ENCODE results near the gene TEDDM1.
"Not testable (repeated sequence)": the region's sequence is repeated elsewhere in the genome, so short reads cannot be mapped to it uniquely, and the experiment has no call there.

Gene TEDDM1, protein sequence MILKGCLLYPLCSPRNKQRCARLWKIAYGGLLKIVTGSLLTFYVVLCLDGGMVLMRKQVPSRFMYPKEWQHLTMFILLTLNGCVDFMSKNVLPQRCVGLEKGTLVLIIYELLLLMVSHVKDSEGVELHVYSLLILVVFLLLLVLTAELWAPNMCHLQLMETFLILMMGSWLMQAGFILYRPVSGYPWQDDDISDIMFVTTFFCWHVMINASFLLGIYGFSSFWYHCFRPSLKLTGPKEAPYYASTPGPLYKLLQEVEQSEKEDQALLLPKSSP

DNA sequence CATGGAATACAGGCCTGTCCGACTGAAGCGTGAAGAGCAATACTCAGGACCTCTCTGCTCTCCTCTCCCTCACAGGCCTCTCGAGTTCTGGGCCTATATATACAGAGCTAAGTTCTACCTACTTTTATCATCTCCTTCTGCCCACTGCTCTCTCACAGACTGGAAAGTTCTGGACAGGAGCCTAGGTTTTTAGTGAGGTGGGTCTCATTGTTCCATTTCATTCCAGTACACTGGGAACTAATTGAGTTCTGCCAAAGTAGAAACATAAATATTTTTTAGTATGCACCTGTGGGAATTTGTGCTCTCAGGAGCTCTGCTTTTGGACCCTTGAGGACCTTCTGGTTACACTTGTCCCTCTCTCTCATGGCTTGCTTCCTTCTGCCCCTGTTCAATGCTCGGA, at the start of gene TEDDM1:
Gene TEDDM1 (minus strand): TSS at position 101 of the 400 bp plus-strand sequence. CDS start 182 bp downstream, outside the sequence.
- no peak for DNase-seq

DNA sequence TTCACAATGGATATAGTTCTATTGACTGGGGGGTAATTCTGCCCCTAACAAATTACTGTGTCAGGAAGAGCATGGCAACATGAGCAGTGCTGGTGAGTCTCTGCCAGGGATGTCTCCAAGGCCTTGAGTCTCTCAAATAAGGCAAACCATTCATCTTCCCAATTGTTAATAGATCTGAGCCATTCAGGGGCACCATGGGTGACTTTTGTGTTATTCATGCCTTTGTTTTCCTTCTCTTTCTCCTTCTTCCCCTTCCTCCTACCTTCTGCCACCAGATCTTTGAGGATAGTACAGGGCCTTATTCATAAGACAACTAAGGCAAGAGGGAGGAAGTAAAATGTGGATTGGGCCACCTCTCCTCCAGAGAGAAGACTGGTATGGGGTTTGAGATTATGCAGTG, 49.6 kb upstream of the TEDDM1 start, which contains the start of gene RGSL1:
Gene RGSL1 (plus strand): TSS at position 60 of the 400 bp plus-strand sequence. CDS start 20 bp downstream, at position 80.
- no peak for DNase-seq

DNA sequence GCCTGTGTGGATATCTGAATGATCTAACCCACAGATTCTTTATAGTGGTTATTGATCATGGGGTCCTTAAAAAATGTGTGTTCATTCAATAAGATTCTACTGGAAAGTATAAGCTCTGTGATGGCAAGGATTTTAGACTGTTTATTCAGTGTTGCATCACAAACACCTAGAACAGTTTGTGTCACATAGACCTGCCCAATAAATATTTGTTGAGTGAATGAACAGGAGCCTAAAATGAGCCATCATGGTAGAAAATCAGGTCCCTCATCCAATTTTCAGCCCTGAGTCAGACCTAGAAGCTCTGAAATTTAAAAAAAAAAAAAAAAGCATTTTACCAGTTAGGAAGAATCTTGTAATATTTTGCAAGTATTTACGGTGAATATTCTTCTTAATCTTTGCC, 47.2 kb upstream of the TEDDM1 start:
- no peak for DNase-seq

DNA sequence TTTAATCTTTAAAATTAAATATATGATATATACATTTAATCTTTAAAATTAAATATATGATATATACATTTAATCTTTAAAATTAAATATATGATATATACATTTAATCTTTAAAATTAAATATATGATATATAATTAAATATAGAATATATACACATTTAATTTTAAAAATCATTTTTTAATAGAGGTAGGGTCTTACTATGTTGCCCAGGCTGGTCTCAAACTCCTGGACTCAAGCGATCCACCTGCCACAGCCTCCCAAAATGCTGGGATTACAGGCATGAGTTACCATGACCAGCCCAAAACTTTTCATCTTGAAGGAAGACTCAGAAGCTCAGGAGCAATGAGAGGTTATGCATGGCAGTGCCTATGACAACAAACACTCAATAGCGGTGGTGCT, 46.7 kb upstream of the TEDDM1 start:
- DNase-seq = not testable (repeated sequence)

DNA sequence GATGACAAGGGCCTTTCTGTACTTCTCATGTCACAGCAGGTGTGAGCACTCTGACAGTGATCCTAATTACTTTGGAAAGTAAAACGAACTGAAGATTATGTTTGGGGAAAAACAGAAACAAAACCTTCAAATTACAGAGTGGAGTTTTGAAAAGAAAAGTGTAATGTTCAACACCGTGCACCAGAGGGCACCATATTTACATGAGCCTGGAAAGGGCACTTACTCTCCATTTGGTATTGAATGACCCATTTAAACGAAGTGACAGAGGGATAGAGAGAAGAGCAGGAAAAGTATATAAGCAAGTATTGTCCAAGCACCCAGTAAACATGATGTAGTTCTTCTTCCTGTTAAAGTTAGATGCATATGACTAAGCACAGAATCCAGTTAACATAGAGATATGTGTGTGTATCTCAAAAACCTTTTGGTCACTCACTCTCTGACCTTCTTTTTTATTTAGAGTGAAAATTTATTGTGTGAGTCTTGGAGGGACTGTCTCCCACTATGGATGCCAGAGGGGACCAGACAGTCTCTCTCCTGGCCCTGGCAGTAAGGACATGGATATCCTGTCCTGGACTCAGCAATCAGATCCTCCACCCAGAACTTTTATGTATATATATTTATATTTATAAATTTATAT, 45.7 kb upstream of the TEDDM1 start:
- DNase-seq = no peak

DNA sequence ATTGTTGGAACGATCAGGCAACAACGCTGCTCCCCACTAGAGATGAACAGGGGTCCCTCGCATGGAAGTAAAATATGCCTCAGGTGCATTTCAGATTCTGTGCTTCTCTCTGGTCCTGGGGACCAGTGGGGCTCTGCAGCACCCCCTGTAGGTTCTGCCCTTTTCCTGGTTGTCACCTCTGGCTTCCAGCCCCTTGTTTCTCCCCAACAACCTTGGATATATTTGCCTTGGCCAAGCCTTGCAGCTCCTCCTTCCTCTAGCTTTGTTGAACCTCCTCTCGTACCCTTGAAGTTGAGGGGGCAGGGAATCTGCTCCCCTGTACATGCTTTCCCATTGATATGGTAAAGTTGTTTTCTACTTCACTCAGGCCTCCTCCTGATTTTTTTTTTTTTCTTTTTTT, 44.0 kb upstream of the TEDDM1 start:
- DNase-seq = no peak

DNA sequence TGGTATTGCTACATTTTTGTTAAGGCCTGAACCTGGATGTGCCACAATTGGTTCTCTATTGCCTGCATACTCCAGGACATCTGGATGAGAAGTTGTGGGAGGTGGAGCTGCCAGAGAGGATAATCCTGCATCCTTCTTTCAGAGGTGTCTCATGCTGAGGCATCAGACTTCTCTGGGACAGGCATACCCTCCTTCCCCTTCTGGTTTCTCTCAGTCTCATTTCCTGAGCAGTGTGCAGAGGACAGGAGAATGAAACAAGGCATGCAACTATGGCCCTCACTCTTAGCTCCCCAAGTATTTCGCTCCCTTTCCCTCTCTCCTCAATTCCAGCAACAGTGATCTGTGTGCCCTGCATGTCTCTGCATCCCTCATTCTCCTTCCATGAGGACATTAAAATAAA, 41.9 kb upstream of the TEDDM1 start:
- DNase-seq = no peak

DNA sequence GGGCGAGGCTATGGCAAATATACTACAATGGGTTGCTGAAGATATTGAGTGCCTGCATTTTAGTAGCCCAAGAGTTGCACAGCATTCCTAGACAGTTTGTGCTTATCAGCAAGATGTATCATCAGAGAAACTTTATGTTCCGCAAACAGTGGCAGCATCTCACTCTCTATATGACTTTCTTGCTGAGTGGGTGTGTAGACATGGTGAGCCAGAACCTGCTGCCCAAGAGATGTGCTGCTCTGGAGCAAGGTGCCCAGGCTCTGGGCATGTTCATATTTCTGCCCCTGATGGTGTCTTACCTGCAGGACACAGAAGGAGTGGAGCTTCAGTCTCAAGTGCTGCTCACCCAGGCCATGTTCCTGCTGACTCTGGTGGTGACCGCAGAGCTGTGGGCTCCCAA, 41.3 kb upstream of the TEDDM1 start:
- no peak for DNase-seq

DNA sequence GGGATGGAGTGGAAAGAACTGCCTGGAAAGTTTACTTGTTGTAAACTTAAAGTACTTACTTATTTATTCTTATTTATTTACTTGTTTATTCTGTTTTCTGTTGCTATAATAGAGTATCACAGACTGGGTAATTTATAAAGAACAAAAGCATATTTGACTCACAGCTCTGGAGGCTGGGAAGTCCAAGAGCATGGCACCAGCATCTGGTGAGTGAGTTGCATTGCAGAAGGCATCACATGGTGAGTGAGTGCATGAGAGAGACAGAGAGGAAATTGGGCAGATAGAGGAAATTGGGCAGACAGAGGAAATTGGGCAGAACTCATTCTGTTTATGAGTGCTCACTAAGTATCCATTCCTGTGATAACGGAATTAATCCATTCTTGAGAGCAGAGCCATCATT, 37.9 kb upstream of the TEDDM1 start:
- no peak for DNase-seq

DNA sequence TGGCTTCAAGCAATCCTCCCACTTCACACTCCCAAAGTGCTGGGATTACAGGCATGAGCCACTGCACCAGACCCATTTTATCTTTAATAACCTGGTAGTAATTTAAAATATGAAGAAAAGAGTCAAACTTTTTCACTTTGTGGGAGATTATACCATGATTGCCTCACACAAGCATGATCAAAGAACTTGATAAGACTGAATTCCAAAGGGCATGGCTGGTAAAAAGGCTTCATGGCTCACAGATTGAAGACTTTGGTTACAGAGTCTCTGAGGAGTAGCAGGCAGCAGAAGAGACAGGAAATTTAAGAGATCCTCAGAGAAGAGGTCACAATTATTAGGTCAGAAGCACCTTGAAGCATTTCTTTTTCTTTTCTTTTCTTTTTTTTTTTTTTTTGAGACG, 33.1 kb upstream of the TEDDM1 start:
- no peak for DNase-seq

DNA sequence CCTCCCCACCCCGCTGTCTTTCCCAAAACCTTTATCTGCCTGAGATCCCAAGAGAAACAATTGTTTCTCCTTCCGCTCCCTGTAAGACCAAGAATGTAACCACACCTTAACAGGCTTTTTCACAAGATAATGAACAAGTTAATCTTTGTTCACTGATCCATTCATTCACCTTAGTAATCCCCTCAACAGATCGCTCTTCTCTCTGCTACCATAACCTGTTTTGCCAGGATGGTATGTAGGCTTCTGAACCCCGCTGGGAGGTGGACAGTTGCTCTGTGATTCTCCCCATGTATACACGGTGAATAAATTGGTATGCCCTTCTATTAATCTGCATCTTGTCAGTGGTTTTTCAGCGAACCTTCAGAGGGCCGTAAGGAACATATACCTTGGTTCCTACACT, 30.8 kb upstream of the TEDDM1 start:
- DNase-seq = no peak

DNA sequence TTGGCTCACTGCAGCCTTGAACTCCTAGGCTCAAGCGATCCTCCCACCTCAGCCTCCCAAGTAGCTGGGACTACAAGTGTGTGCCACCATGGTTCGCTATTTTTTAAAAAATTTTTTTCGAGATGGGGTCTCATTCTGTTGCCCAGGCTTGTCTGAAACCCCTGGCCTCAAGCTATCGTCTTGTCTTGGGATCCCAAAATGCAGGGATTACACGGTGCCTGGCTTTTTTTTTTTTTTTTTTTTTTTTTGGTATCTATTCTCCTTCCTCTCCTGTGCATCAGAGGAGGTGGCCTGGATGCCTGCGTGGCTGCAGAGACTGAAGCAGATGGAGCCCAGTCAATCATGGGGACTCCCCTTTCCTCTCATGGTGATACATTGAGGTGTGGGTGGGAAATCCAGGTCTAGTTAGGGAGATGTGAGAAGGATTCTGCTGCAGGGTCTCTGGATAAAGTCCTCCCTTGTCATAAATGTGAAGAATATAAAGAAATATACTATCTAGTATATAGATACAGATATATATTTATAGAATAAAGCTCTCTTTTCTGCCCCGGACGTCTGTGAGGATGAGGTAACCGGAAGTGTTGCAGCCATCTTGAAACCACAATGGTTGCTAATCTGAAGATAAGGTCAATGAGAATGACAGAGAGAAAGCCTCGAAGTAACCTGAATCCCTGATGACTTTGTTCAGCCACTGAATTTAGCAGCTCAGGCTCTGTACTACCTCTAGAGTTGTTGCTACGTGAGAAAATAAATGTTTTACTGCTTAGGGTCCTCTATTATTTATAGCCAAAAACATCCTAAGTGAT, 30.0 kb upstream of the TEDDM1 start:
- no peak for DNase-seq

DNA sequence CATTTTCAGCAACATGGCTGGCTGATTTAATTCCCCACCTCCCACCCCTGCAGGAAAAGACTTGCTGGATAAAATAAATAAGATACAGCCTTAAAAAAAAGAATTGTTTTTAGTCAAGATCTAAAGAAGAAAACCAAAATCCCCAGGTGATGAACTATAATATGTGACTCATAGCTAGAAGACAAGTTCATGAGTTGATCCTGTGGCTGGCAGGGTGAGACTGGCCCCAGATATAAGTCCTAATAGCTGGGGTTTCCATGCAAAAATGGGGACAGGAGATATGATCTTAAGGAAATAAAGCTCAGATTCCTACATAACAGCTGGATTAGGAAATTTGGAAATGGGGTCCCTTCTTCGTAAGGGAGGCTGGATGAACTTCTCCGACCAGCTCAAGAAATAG, 27.6 kb upstream of the TEDDM1 start:
- no peak for DNase-seq

DNA sequence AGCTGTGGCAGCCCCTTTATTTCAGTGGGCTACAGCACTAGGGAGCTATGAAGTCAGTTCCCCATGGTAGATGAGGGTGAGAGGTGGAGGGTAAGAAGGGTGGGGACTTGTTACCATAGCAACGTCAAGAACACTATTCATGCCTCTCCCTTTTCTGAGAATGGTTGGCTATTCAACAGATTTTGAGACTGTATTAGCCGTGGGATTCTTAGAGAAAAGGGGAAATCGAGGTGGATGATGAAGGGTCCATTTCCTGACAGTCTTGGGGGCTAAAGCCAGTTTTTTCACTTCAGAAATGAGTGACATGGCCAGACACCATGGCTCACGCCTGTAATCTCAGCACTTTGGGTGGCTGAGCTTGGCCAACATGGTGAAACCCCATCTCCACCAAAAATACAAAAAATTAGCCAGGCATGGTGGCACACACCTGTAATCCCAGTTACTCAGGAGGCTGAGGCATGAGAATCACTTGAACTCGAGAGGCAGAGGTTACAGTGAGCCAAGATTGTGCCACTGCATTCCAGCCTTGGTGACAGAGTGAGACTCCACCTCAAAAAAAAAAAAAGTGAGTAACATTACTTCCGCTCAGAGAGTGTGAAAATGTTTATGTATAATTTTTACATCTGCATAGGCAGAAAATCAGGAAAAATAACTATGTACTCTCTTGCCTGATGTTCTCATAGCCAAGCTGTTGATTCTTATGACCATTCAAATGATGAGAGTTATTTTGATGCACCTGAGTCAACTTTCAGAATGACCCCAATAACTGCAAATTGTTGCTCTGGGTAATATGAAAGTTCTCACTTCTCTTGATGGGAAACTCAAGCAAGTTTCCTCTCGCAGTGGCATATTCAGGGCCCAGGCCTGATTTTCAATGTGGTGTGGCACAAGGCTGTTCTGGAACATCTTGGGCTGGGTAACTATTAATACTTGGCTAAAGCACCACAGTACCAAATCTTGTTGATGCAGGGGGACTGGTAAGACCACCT, 26.3 kb upstream of the TEDDM1 start:
- no peak for DNase-seq

DNA sequence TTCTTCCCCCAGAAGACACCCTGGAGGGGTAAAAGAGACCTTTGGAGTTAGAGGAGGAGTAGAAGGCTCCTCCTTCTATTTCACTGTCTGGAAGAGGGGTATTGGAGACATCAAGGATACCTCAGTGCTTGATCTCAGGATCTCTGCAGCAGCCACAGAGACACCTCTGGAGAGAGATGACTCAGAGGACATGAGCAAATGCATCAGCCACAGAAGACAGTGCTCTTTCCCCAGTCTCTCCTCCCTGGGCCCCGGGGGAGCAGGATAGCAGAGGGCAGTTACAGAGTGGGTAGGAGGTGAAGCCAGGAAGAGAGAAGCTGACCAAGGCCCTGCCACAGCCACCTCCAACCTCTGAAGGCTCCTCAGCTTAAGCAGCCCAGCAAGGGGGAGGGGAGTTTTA, 15.3 kb upstream of the TEDDM1 start:
- no peak for DNase-seq

DNA sequence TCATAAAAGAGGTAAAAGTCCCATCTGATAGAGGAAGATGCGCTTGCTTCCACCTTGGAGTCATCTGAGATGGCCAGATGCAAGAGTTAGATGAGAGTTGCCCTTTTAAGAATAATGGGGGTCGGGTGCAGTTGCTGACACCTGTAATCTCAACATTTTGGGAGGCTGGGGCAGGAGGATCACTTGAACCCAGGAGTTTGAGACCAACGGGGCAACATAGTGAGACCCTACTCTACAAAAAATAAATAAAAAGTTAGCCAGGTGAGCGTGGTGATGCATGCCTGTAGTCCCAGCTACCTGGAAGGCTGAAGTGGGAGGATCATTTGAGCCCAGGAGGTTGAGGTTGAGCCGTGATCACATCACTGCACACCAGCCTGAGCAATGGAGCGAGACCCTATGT, 13.5 kb upstream of the TEDDM1 start:
- no peak for DNase-seq

DNA sequence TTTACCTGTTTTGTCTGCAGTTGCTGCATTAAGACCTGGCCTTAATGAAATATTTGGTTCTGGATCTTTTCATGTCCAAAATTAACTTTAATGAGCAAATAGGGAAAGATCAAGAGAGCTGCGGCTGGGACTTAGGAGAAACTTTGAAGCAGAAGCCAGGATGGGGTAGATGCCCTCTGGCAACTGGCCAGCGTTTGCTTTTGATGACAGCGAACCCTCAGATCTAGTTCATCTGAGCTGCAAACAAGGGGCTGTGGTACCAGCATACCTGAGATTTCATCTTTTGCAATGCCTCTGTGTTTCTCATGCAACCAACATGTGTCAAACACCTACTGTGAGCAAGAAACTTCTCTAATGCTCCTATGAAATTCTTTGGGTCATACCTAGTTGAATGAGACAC, 13.0 kb upstream of the TEDDM1 start:
- DNase-seq = no peak

DNA sequence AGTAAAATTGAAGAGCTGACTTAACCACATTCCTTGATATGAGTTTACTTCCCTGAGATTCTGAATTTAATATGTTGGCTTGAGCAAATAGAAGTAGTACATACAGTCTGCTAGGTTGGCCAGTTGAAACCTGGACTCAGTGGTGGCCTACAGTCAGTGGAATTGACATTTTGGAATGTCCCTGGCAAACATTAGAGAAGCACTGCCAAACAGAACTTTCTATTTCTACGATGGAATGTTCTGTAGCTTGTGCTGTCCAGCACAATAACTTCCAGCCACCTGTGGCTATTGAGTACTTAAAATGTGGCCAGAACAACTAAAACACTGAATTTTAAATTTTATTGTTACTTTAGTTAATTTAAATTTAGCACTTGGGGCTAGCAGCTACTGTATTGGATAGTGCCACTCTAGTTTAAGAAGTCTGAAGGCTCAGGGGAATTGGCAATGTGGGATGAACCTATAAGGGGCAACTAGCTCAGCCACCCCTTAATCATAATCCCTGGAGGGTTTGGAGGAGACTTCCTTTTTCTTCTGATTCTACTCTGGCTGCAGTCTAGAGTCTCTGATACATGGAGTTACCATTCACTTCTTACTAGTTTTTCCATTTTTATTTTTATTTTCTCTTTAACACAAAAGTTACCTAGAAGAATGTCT, 10.3 kb upstream of the TEDDM1 start:
- no peak for DNase-seq

DNA sequence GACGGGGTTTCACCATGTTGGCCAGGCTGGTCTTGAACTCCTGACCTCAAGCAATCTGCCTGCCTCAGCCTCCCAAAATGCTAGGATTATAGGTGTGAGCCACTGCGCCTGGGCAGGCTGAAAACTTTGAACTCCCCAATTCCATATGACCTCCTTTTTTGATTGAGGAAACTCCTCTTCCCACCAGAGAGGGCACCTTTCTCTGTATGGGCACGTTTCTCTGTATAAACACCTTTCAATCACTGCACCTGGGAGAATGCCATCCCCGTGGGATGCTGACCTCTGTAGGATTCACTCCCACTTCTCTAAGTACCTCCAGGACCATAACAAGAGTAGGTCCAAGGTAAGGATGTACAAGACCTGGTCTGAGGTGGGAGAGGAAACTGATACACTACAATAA, 9.7 kb upstream of the TEDDM1 start:
- no peak for DNase-seq

DNA sequence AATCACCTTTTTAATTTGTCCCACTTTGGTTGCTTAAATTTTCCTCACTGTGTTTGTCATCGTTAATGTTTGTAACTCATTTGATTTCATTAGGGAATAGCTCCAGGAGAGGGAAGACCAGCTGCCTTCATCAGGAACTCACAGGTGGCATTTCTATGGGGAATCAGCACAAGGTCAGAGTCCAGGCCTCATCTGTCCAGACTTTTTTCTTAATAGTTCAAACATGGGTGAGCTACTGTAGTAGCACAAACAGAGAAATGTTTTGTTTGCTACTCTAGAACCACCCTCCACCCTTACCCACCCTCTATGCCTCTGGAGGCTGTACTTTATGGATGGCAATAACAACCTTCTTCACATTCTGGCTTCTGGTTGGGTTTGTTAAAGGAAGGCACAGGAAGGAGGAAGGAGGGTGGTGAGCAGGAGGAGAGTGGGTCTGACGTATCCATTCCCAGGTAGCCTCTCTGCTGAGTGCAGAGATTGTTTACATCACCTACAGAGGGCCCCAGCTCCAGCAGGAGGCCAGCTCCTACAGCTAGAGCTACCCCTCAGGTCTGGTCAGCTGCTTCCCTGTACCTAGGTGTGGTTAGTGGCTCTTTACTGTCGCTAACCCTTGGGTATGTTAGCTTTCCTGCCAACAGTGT, 8.1 kb upstream of the TEDDM1 start:
- no peak for DNase-seq

DNA sequence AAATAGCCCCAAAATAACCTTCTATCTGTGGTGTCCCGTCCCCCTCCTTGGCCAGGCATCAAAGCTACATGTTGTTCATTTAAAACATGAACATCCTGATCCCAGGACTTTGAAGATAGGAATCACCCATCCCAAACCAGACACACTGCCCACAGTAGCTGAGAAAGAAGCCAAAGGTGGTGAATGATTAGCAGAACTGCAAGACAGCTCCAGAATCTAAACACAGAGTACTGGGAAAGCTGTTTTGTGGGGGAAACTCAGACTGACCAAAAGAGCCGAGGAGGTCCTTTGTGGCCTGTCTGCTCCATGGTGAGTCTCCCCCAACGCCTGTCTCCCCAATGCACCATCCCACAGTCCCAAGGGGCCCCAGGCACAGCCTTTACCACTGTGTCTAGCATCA, 7.3 kb upstream of the TEDDM1 start:
- DNase-seq = no peak

DNA sequence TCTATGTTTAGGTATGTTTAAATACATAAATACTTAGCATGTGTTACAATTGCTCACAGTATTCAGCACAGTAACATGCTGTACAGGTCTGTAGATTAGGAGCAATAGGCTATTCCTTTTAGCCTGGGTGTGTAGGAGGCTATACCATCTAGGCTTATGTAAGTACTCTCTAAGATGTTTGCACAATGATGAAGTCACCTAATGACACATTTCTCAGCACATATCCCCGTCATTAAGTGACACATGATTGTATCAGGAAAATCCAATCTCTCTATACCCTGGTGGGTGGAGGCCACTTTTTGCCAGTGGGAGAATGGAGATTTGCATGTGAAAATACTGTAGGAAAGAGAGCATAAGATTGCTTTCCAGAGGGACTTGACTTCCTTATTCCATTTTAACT, 5.5 kb upstream of the TEDDM1 start:
- no peak for DNase-seq
